Measurements from ENCODE around the gene DLG2.

DLG2 gene

DNA sequence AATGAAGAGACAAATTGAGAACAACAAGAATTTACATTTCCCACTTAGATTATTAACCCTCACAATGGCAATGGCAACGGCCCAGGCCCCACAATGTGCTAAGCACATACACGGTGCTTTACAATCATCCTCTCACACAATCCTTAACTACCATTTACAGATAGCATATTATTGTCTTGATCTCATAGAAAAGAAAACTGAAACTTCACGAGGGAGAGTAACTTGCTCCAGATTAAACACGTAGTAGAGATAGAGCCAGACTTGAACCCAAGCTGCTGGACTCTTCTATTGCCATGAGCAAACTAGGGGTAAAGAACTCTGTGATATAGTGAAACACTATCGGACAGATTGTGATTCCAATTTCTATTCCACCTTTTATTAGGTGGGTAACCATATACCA lies 665.1 kb downstream of the DLG2 start:
- no peak for DNase-seq

GRCh38 chr11:84958295-84958694 lies 668.8 kb downstream of the DLG2 start:
- DNase-seq, result no peak

GRCh38 chr11:84950569-84951270 lies 676.4 kb downstream of the DLG2 start:
- no peak for DNase-seq

- DNase-seq, result no peak
Measured at GRCh38 chr11:84947970-84948580, 679.1 kb downstream of the DLG2 start.

DNA sequence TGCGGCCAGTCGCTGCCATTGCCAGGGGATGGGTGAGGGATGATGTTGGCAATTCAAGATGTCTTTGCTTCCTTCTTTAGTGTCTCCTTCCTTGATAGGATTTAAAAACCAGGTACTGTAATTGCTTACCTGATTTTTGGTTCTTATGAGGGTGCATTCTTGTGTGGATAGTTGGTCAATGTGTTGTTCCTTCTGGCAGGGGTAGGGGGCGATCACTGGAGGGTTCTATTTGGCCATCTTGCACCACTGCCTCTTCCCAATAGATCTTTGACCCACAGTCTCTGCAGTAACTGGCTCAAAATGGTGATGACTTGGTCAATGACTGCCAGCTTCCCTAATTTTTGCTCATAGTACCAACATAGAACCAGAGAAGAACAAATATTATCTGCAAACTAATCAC lies 680.1 kb downstream of the DLG2 start:
- no peak for DNase-seq

GRCh38 chr11:84930863-84931262 lies 696.3 kb downstream of the DLG2 start:
- DNase-seq, result no peak

DNA sequence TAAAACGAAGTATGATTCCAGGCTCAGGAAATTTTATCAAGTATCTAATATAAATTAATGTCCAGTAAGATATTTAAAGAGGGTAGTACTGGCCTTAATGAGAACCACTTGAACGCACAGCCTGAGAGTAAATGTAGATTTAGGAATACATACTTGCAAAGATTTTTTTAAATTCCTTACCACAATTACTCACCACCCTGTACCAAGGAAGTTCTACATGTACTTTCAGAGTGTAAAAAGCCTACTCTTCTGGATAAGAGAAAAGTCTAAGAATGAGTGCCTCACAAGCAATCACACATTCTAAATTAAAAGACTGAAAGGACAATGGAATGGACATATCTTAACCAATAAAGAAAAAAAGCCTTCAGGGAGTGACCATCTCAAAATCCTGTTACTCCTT lies 697.4 kb downstream of the DLG2 start:
- no peak for DNase-seq

DNA sequence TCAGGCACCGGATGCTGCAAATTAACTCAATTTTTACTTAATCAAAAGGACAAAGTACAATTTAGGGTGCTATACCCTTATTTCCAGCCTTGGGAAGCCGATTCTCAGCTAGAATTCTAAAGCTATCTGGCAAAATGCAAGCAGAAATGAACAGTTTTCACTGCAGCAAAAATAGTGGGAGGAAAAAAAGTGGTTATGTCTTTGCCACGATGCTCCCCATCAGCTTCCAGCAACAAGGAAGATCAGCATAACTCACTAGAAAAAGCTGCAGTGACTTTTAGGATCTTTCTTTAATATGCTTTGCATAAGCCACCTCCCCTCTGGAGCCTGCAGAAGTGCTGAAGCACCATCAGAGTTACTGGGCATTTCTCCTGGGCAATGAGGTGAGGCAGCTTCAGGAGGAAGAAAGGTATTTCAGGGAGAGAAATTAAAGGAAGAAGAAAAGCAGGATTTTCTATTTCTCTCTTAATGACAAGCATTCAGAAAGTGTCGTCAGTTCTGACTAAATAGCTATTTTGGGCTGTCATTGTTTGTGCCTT lies 702.9 kb downstream of the DLG2 start:
- no peak for DNase-seq

GRCh38 chr11:84923489-84923888 lies 703.7 kb downstream of the DLG2 start:
- no peak for DNase-seq

DNA sequence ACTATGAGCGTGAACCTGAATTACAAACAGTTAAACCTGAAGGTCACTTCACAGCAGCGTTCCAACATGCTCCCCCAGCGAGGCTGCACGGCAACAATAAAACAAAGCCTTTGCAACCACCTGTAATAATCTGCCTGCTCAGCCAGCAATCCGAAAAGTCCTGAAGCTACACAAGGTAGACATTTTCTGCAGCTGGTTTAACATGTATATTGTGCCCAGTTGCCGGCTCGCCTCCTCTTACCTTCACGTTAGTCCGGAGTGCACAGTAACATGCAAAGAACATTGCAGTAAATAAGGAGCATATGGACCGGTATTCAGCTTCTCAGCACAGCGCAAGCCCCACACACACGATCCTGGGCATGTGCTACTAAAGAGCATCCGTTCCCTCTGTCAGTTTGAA lies 704.3 kb downstream of the DLG2 start:
- DNase-seq, result no peak

DNA sequence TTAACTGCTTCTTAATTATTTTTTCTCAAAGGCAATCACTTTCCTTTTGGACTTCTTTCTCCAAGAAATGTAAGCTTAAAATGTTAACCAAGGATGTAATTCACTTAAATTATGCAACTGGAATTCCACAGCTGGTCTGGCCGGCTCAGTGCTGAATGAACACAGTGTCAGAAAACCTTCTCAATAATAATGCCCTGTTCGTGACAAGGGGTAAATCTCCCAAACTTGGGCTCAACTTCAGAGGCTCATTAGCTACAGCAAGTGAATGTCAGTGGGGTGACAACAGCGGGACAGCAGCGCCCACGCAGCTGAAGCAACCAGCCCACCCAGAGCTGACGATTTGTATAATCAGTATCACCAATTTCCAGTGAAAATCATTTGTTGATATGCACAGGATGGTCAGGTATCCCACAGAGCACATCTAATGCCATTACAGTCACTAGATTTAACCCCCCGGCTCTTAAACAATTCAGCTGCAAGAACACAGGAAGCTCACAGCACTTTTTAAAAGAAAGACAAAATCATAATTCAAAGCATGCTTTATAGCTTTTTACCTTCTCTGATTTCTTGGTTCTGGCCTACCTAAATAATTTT lies 704.8 kb downstream of the DLG2 start:
- no peak for DNase-seq

DNA sequence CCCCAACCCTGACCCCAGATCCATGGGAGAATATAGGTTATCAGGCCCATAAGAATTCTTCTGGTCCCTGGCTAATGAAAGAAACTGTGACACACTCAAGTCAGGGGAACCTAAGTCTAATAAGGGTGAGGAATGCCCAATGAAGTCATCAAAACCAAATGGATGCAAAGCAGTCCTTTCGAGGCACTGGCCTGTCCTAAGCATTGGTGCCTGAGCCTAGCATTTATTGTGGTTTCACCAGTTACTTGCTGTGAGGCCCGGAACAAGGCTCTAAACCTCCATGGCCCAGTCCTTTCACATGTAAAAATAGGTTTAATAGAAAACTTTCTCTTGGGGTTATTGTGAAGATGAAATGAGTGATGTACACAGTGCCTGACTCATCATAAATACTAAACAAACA lies 712.6 kb downstream of the DLG2 start:
- no peak for DNase-seq

DNA sequence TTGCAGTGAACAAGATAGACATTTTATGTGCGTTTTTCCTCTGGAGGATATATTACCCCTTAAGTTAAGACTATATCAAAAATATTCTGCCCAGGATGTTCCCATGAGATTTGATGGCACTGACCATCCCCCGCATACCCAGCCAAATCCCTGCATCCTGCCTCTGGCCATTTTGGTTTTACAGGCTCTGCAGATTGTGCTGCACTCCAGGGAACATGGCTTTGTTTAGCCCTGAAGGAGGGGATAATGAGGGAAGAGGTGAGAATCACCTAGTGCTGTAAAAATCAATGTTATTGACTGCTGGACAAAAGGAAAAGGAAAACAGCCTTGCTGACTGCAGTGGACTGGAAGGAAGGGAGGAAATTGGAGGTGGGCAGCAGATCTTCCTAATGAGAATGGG lies 717.4 kb downstream of the DLG2 start:
- no peak for DNase-seq

DNA sequence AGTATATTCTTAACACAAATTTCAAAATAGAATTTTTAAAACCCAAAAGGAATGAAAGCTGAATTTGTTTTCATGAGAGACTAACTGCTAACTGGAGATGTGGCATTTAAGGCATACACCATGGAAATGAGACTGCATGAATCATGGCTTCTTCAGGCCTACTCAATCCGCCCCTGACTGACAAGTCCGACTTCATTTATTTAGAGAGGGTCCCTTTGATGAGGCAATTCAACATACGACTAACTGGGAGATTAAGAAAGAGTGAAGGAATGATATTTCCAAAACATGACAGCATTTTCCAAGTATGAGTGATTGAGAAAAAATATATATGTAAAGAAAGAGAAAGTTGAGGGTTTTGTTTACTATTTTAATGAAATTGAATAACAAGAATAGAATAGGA lies 720.1 kb downstream of the DLG2 start:
- no peak for DNase-seq

DNA sequence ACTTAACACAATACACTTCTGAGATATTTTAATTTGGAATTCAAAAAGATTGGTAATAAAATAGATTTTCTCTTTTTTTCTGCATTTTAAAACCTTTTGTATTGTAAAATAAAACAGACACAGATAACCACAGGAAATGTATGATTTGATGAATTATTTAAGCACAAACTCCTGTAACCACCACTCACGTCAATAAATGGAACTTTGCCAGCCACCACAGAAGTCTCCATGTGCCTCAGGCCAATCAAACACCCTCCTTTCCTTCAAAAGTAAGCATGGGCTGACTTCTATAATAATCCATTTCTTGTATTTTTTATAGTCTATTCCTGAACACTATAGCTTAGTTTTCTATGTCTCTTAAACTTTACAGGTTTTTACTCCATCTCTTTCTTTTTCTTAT lies 721.7 kb downstream of the DLG2 start:
- no peak for DNase-seq

- no peak for DNase-seq
Measured at GRCh38 chr11:84902445-84902844, 724.7 kb downstream of the DLG2 start.

DNA sequence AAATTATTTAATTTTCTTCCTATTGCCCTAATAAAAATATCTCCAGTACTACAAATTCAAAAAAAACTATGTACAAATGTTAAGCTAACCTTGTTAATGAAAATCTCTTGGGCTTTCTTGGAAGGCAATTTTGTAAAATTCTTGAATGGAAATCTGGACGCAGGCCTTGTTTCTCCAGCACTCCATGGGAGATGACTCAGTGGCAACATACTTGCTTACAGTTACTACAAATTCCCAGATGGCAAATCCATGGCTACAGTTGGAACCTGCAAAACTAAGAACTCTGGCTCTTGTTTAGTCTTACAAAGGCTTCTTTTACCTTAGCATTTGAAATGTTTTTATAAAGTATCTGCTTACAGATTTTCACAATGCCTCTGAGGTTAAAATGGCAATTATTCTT lies 725.2 kb downstream of the DLG2 start:
- DNase-seq, result no peak

- no peak for DNase-seq
Measured at GRCh38 chr11:84899740-84900139, 727.4 kb downstream of the DLG2 start.

- no peak for DNase-seq
Measured at GRCh38 chr11:84899134-84899533, 728.0 kb downstream of the DLG2 start.

GRCh38 chr11:84894666-84895065 lies 732.5 kb downstream of the DLG2 start:
- no peak for DNase-seq

GRCh38 chr11:84890676-84891075 lies 736.5 kb downstream of the DLG2 start:
- no peak for DNase-seq

DNA sequence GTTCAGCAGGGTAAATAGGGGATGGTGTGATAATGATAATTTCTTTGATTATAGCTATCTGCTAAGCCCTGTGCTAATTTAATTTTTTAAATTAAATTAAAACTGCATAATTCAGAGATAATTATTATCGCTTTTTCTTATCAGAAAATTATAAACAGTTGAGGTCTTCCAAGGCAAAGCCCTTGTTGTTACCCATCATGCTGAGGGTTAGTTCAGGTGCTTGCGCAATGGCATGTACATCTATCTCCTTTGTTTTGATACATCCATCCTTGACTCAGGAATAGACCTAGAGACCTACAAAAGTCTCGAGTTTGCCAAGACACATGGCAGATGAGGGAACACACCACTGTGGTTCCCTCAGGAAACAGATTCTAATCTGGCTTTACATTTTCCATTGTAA lies 737.6 kb downstream of the DLG2 start:
- DNase-seq, result no peak

DNA sequence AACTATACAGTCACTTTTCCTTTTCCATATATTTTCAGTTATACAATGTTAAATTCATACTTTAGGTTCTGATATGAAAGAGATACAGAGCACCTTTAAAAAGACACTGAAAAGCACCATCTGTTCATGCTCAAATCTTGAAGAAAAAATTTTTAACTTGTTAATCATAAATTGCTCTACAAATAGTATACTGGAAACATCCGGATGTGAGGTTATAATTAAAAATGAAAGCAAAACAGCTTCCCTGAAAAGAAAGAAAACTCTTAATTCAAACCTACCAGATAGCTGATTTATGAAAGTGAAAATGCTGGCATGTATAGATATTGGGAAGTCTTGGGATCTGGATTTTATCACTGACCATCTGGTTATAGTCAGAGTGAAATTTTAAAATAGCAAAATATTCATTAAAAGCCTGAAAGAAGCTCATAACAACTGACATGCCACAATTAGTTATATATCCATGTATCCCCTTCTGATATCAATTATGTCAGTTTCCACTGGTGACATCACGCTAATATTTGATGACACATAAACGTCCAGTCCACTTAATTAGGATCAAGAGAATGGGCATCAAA lies 740.0 kb downstream of the DLG2 start:
- no peak for DNase-seq

DNA sequence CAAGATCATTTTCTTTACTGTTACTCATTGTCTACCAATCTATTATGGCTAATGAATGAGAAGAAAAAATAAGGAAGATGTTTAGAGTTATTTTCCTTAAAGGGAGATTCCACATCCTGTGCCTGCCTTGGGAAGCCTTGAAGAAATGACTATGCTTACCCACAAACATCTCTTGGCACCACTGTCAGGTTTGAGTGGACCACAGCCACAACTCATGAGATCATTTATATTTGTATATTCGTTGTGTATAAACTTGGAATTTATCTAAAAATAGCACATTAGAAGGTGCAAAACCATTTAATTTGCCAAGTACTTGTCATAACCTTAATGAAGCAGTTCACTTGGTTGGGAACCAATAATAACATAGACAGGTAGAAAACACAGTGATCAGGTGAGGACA lies 740.8 kb downstream of the DLG2 start:
- no peak for DNase-seq

Data from activated effector memory CD4-positive, alpha-beta T cell treated with Interleukin-2 at 50 U/mL for 16 hours (primary cell).